ENCODE results near the gene ACAP1.
A peak's percentile ranks its signal among the peaks of the same experiment; 100 is the strongest.
"Not testable (repeated sequence)": the region's sequence is repeated elsewhere in the genome, so short reads cannot be mapped to it uniquely, and the experiment has no call there.

Gene ACAP1

DNA sequence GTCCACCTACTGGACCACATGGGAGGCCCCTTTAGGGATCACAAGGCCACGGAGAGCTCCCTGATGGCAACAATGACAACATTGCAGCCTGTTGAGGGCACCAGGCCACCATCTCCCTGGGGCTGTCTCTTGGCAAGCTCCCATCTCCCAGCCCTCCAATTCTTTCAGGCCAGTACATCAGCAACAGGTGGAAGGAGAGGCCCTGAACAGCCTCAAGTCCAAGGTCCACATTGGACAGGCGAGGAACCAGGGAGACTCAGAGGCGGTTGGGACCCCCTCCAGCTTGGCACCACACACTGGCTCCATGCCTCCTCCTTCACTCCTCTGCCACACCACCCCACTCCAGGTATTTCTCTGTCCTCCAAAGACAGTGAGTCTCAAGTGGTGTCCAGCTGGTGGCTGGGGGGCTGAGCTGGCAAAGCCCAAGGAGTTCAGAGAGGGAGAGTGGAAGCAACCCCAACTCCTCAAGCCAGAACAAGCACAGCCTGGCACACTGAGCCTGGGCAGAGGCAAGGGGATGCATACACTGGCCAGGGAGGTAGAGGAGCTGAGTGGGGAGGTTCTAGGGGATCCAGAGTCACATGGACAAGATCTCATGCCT is 1.3 kb upstream of the ACAP1 start:
- Histone ChIP-seq H3K4me1 (ENCODE audit: control insufficient read depth in 1 of 2, insufficient read depth in 1 of 2, low read depth in 1 of 2, low read length in 1 of 2) (peaks cover 50 to 63% of the 10 kb centered on the region in 2 experiments), H3K9me3 (no peaks in the 10 kb centered on the region), H3K27ac (peak overlapping the region; percentile 86), H3K36me3 (peaks cover 20% of the 10 kb centered on the region), H3K4me3 (ENCODE audit: low read depth in 1 of 2, low read length in 1 of 2) (no peak overlapping the region), H3K27me3 (no peaks in the 10 kb centered on the region)
- TF ChIP-seq, protein P1, sequence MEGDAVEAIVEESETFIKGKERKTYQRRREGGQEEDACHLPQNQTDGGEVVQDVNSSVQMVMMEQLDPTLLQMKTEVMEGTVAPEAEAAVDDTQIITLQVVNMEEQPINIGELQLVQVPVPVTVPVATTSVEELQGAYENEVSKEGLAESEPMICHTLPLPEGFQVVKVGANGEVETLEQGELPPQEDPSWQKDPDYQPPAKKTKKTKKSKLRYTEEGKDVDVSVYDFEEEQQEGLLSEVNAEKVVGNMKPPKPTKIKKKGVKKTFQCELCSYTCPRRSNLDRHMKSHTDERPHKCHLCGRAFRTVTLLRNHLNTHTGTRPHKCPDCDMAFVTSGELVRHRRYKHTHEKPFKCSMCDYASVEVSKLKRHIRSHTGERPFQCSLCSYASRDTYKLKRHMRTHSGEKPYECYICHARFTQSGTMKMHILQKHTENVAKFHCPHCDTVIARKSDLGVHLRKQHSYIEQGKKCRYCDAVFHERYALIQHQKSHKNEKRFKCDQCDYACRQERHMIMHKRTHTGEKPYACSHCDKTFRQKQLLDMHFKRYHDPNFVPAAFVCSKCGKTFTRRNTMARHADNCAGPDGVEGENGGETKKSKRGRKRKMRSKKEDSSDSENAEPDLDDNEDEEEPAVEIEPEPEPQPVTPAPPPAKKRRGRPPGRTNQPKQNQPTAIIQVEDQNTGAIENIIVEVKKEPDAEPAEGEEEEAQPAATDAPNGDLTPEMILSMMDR (IDR thresholded peaks at IDR 0.05), result no peak

DNA sequence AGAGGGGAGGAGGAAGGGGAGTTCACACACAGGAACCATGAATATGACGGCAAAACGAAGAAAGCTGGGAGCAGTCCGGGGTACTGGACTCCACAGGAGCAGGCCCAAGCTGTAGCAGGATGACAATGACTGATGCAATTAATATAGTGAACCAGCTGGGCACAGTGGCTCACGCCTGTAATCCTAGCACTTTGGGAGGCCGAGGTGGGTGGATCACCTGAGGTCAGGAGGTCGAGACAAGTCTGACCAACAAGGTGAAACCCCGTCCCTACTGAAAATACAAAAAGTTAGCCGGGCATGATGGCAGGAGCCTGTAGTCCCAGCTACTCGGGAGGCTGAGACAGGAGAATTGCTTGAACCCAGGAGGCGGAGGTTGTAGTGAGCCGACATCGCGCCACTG is 564 bp upstream of the ACAP1 start:
- H3K9me3 ChIP-seq, H3K27me3 ChIP-seq: not testable (repeated sequence)
- peak overlapping the region; percentile 86 to 96 for H3K4me3 ChIP-seq (ENCODE audit: low read depth in 1 of 2, low read length in 1 of 2)
- peaks cover 27% of the 10 kb centered on the region for H3K36me3 ChIP-seq
- peaks cover 45 to 60% of the 10 kb centered on the region in 2 experiments for H3K4me1 ChIP-seq (ENCODE audit: control insufficient read depth in 1 of 2, insufficient read depth in 1 of 2, low read depth in 1 of 2, low read length in 1 of 2)
- peak overlapping the region; percentile 86 for H3K27ac ChIP-seq

DNA sequence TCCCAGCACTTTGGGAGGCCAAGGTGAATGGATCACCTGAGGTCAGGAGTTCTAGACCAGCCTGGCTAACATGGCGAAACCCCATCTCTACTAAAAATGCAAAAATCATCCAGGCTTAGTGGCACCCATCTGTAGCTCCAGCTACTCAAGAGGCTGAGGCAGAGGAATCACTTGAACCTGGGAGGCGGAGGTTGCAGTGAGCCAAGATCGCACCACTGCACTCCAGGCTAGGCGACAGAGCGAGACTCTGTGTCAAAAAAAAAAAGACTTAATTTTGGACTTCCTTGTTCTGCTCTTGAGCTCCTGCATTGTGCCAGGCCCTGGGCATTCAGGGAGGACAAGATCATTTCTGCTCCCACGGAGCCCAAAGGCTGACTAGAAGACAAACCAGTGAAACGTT is 1.3 kb downstream of the ACAP1 start:
- peaks cover 45 to 50% of the 10 kb centered on the region in 2 experiments for H3K4me1 ChIP-seq (ENCODE audit: control insufficient read depth in 1 of 2, insufficient read depth in 1 of 2, low read depth in 1 of 2, low read length in 1 of 2)
- peak overlapping the region; percentile 86 for H3K27ac ChIP-seq
- H3K27me3 ChIP-seq, H3K9me3 ChIP-seq: not testable (repeated sequence)
- H3K36me3 ChIP-seq, result peaks cover 46% of the 10 kb centered on the region
- peak overlapping the region; percentile 86 to 96 for H3K4me3 ChIP-seq (ENCODE audit: low read depth in 1 of 2, low read length in 1 of 2)

DNA sequence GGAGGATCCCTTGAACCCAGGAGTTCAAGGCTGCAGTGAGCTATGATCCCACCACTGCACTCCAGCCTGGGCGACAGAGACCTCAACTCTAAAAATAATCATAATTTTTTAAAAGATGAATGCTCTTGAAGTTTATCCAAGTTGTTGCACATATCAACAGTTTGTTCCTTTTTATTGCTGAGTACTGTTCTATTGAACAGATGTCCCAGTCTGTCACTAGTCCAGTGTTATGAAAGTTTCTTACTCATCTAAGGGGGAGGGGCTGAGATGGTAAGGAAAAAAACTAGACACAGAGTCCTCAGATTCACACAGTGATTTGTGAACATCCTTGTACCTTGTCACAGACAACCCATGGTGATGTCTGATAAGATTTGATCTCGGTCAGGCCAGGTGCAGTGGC is 3.9 kb downstream of the ACAP1 start:
- H3K36me3 ChIP-seq, result peaks cover 71% of the 10 kb centered on the region
- TF ChIP-seq, protein P1 (IDR thresholded peaks at IDR 0.05), result no peak
- H3K4me3 ChIP-seq (ENCODE audit: low read depth in 1 of 2, low read length in 1 of 2), result no peak overlapping the region
- no peak overlapping the region for H3K27ac ChIP-seq
- H3K27me3 ChIP-seq, result no peaks in the 10 kb centered on the region
- peaks cover 43 to 44% of the 10 kb centered on the region in 2 experiments for H3K4me1 ChIP-seq (ENCODE audit: control insufficient read depth in 1 of 2, insufficient read depth in 1 of 2, low read depth in 1 of 2, low read length in 1 of 2)
- no peaks in the 10 kb centered on the region for H3K9me3 ChIP-seq

DNA sequence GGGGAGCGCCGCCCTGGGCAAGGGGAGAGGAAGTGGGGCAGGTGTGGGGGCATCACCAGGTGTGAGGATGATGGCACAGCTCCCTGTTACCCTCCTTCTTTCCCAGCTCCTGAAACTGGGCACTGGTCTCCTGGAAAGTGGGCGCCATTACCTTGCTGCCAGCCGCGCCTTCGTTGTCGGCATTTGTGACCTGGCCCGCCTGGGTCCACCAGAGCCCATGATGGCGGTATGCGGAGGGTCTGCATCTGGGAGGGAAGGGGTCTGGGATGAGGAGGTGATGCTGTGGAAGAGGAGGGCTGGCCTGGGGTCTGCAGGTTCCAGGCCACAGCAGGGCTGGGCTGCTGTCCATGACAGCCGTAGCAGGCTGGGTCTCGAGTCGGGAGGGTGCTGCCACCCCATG is 5.5 kb downstream of the ACAP1 start:
- Histone ChIP-seq H3K4me1 (ENCODE audit: control insufficient read depth in 1 of 2, insufficient read depth in 1 of 2, low read depth in 1 of 2, low read length in 1 of 2) (peaks cover 27 to 28% of the 10 kb centered on the region in 2 experiments), H3K27ac (no peak overlapping the region), H3K9me3 (peaks cover 5% of the 10 kb centered on the region), H3K36me3 (peaks cover 88% of the 10 kb centered on the region), H3K27me3 (no peaks in the 10 kb centered on the region), H3K4me3 (ENCODE audit: low read depth in 1 of 2, low read length in 1 of 2) (no peak overlapping the region)
- TF ChIP-seq, protein P1 (IDR thresholded peaks at IDR 0.05), result no peak

DNA sequence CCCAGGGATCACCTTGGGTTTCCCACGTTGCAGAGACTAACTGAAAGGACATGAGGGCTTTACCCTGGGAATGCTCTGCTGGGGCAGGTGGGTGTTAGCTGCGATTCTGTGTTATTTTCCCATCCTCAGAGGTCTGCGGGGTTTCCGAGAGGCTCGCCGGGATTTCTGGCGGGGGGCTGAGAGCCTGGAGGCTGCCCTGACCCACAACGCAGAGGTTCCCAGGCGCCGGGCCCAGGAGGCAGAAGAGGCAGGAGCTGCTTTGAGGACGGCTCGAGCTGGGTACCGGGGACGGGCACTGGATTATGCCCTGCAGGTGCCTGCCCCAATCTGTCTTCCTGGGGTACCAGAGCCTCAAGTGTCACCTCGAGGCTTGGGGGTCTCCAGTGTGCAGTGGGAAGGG is 6.9 kb downstream of the ACAP1 start:
- H3K4me3 ChIP-seq (ENCODE audit: low read depth in 1 of 2, low read length in 1 of 2), result no peak overlapping the region
- peaks cover 5% of the 10 kb centered on the region for H3K9me3 ChIP-seq
- TF ChIP-seq, protein P1 (IDR thresholded peaks at IDR 0.05), result no peak
- peak overlapping the region; percentile 25 for H3K27ac ChIP-seq
- no peaks in the 10 kb centered on the region for H3K27me3 ChIP-seq
- H3K4me1 ChIP-seq (ENCODE audit: control insufficient read depth in 1 of 2, insufficient read depth in 1 of 2, low read depth in 1 of 2, low read length in 1 of 2), result peaks cover 12 to 14% of the 10 kb centered on the region in 2 experiments
- peaks cover 100% of the 10 kb centered on the region for H3K36me3 ChIP-seq

All from neutrophil (primary cell).